Measurements from ENCODE around the gene PAGE4.

The PAGE4 gene, protein sequence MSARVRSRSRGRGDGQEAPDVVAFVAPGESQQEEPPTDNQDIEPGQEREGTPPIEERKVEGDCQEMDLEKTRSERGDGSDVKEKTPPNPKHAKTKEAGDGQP

DNA sequence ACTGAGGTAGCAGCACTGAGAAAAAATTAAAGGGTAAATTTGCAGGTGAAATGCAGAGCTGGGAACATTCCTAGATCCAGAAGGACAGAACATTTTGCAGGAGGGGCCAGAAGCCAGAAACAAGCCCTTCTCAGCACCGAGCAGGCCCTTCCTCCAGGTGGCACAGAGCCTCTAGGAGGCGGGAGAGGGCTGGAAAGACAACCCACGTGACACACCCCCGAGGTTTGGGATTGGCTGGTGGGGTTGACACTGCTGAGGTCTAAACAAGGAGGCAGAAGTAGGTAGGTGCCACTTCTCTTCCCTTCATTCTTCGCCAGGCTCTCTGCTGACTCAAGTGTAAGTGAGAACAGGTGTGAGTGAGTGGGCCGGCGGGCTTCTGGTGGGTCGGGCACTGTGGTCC is at the start of gene PAGE4:
Gene PAGE4 (plus strand): TSS at position 288 of the 400 bp plus-strand sequence. CDS start 1,126 bp downstream, outside the sequence.
- no peak for DNase-seq (ENCODE audit: low read depth in 4 of 4, low spot score in 1 of 4)

DNA sequence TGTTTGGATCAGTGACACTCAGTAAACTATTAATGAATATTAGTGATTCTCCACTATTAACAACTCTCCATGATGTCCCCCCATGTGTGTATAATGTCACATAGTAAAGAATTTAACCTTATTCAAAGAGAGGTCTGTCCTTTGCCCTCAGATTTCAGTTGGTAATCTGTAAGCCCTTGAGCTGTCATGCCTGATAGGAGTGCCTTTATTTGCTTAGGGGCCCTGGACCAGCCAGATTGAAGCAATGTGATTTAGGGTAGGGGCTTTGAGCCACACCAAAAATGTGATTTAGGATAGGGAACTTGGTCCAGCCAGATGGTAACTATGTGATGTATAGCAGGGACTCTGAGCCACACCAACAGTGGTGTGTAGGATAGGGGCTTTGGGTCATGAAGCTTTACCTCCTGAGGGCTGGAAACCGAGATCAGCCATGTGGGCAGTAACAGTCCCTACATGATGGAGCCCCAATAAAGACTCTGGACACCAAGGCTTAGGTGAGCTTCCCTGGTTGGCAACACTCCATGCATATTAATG is 44.3 kb upstream of the PAGE4 start:
- no peak for DNase-seq (ENCODE audit: low read depth in 4 of 4, low spot score in 1 of 4)

GRCh38 chrX:49792376-49792775 is 36.7 kb upstream of the PAGE4 start:
- no peak for DNase-seq (ENCODE audit: low read depth in 4 of 4, low spot score in 1 of 4)

GRCh38 chrX:49793686-49794085 is 35.4 kb upstream of the PAGE4 start:
- no peak for DNase-seq (ENCODE audit: low read depth in 4 of 4, low spot score in 1 of 4)

DNA sequence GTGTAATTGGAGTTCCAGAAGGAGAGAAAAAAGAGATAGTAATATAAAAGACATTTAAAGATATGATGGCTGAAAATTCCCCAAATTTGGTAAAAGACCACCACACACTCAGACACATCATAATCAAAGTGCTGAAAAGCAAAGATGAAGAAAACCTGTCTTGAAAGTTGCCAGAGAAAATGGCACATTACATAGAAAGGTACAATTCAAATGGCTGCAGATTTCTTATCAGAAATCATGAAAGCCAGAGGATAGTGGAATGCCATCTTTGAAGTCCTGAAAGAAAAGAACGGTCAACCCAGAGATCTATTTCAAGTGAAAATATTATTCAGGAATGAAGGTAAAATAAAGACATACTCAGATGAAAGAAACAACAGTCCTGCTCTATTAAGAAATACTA is 29.3 kb upstream of the PAGE4 start:
- no peak for DNase-seq (ENCODE audit: low read depth in 4 of 4, low spot score in 1 of 4)

DNA sequence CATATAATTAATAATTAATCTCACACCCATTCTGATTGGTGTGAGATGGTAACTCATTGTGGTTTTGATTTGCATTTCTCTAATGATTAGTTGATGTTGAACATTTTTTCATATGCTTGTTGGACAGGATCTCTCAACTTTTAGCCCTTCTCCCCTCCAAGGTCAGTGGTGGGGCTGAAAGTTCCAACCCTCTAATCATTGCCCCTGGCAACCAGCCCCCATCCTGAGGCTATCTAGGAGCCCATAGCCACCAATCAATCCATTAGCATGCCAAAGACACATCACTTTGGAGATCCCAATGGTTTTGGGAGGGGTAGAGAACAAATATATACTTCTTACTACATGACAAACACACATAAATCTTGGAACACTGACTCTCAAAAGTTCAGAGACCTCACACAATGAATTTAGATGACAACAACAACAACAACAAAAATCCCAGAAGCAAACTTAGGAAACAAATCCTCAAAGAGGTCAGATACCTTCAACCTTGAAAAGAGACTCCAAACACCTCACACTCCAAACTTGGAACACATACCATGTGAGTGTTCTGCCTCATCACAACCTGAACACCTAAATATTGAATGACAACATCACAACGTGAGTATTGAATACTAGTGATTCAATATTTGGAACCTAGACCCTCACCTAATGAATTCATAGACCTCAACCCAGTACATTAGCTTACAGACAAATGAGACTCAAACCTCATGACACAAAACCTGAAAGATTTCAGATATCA is 19.0 kb upstream of the PAGE4 start:
- no peak for DNase-seq (ENCODE audit: low read depth in 4 of 4, low spot score in 1 of 4)

- DNase-seq (ENCODE audit: low read depth in 4 of 4, low spot score in 1 of 4), result no peak
Measured at GRCh38 chrX:49812177-49812576, 16.9 kb upstream of the PAGE4 start.

DNA sequence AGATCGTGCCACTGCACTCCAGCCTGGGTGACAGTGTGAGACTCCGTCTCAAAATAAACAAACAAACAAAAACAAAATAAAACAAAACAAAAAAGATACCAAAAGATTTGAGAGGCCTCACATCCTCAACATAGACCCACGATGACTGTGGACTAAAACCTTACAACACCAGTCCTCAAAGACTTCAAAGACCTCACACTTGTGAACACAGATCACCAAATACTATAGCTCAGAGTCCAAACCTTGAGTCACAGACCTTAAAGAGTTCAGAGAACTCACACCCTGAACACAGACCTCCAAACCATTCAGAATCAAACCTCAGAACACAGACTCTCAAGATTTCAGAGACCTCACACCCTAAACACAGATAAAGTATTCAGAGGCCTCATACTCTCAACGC is 12.7 kb upstream of the PAGE4 start:
- DNase-seq (ENCODE audit: low read depth in 4 of 4, low spot score in 1 of 4), result no peak

DNA sequence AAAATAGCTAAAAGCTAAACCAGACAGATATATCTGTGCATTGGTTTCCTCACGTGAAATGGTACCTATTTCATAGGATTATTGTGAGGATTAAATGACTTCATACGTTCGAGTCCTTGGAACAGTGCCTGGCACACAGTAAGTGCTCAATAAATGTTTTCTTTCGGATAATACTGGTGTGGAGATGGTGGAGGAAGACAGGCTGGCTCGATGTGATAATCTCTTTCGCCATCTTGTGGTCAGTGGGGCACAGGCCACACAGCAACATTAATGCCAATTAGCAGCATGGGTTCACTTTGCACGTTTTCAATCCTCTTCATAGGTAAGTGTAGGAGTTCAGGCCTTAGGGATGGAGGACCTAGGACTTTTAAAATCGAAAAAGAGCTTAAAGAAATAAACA is 9.3 kb downstream of the PAGE4 start:
- DNase-seq (ENCODE audit: low read depth in 4 of 4, low spot score in 1 of 4), result no peak

DNA sequence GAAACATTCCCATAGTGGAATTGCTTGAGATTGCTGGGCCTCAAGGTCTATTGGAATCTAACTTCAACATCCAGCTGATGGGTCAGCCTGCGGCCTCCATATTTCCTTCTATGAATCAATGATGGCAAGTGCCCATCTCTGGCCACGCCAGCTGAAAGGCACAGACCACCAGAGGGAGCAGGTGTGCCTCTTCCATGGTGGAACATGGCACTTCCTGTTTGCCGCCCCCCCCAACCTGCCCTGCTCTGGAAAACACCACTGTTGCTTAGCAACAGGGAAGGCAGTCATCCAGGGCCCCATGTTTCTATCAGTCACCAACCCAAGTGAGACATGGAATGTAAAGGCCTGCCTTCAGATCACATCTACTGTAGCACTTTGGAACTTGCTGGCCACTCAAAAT is 11.6 kb downstream of the PAGE4 start:
- DNase-seq (ENCODE audit: low read depth in 4 of 4, low spot score in 1 of 4), result peak; percentile 0 to 34 (median 20)

GRCh38 chrX:49842621-49843020 is 13.5 kb downstream of the PAGE4 start:
- no peak for DNase-seq (ENCODE audit: low read depth in 4 of 4, low spot score in 1 of 4)

GRCh38 chrX:49844611-49845010 is 15.5 kb downstream of the PAGE4 start:
- DNase-seq (ENCODE audit: low read depth in 4 of 4, low spot score in 1 of 4), result no peak

DNA sequence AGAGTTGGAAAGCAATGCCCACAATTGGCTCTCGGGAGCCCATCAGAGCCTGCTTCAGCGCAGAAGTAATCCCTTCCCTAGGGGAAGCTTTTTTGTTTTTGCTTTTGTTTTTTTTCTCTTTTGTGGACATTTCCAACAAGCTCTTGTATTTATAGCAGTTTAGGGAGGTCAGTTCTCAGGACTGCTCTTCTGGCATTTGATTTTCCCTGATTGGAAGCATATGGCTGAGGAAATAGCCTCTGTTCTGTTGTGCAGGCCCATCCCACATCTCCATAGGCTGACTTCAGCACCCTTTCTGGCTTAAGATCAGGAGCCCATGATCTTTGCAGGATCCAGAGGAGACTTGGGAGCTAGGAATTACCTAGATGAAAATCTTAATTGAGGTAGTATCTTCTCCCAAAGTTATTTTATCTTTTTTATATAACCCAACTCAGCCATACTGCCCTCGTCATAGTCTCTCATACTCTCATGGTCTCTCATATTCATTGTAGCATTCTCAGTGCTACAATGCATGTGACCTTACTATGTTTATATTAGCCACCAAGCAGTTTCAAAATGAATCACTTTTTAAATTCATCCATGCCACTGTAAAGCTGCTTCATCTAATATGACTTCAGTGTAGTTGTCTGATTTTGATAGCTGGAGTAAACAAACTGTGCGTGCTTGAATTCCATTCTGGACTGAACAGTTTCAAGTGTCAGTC is 16.7 kb downstream of the PAGE4 start:
- DNase-seq (ENCODE audit: low read depth in 4 of 4, low spot score in 1 of 4), result no peak

GRCh38 chrX:49846522-49846921 is 17.4 kb downstream of the PAGE4 start:
- DNase-seq (ENCODE audit: low read depth in 4 of 4, low spot score in 1 of 4), result no peak

GRCh38 chrX:49848275-49848674 is 19.2 kb downstream of the PAGE4 start:
- no peak for DNase-seq (ENCODE audit: low read depth in 4 of 4, low spot score in 1 of 4)

- DNase-seq (ENCODE audit: low read depth in 4 of 4, low spot score in 1 of 4), result no peak
Measured at GRCh38 chrX:49850028-49850427, 20.9 kb downstream of the PAGE4 start.

DNA sequence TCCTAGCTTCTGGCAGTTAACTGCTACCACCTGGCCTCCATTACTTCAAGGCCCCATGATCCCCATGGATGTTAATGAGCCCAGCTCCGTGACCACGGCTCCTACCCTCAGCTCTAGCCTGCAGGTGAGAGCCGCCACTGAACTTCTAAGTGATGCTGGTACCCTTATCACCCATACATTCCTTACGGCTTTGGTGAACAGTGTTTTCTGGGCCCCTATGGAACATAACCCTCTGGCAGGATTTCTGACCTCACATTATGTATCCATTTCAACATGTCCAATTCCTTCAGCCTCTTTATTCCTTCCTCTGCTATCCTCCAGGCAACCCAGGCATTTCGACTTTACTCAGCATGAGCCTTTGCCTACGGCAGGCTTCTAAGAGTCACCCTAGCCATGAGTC is 24.6 kb downstream of the PAGE4 start:
- no peak for DNase-seq (ENCODE audit: low read depth in 4 of 4, low spot score in 1 of 4)

DNA sequence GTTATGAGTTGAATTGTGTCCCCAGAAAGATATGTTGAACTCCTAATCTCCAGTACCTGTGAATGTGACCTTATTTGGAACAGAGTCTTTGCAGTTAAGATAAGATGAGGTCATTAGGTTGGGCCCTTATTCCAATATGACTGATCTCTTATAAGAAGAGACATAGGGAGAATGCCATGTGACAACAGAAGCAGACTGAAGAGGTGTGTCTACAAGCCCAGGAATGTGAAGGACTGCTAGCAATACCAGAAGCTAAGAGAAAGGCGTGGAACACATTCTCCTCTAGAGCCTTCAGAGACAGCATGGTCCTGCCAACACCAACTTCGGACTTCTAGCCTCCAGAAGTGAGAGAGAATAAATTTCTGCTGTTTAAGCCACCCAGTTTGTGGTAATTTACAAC is 27.7 kb downstream of the PAGE4 start:
- DNase-seq (ENCODE audit: low read depth in 4 of 4, low spot score in 1 of 4), result no peak

DNA sequence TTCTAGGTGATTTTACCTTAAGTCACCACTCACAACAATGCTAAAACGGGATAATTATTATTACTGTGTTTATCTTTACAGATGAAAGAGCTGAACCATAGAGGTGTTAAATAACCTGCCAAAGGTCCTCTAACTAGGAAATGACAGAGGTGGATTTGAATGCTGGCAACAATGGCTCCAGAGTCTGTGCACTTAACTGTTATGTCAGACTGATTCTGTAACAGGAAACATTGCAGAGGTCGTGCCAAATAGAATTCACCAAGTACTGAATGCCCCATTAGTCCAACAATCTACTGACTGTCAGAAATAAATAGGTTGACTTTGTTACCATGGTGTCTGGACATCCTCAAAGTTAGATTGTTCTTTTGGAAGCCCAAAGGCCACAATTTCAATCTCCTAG is 29.2 kb downstream of the PAGE4 start:
- no peak for DNase-seq (ENCODE audit: low read depth in 4 of 4, low spot score in 1 of 4)

DNA sequence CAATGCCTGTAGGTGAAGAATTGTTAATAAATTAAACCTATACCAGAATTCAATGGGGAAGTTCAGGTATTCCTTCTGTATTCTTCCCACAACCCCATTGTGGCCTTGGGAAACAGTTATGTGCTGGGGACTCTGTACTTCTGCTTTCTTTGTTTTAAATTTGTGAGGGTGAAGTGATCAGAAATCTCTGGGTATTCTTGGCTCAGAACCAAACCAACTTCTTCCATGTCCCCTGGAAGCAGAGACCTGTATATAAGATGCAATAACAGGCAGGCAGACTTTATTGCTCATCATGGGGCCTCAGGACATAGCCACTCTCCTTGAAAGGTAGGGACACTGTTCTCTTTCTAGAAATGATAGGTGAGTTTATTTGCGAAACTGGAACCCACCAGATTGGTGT is 30.4 kb downstream of the PAGE4 start:
- no peak for DNase-seq (ENCODE audit: low read depth in 4 of 4, low spot score in 1 of 4)

DNA sequence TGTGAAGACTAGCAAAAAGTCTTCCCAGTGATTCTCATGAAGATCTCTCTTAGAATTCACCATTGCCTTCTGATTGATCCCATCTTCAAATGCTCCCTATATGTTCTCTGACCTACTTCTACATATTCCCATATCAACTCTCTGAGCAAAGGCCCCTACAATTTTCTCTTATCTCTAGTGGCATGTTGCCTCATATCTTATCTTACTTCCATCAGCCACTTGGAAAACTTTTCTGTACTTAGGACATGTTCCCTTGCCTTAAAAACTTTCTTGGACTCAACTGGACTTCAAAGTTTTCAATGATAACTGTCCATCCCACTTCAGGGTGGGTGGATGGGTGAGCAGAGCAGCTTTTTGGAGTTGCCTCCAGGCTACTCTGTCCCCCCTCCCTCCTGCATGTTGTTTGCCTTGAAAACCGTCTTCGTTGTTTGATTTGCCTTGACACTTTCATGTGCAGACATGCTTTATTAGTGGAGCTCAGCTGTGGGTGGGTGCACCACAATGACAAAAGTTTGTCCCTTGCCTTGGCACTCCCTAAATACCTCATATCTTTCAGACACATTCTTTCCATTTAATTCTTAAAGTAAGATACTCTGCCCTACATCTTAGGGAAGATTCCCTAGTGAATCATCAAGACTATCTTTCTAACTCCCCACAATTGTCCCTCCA is 31.9 kb downstream of the PAGE4 start:
- DNase-seq (ENCODE audit: low read depth in 4 of 4, low spot score in 1 of 4), result no peak

- DNase-seq (ENCODE audit: low read depth in 4 of 4, low spot score in 1 of 4), result no peak
Measured at GRCh38 chrX:49862093-49862492, 33.0 kb downstream of the PAGE4 start.

All from stimulated activated CD4-positive, alpha-beta T cell treated with anti-CD3 and anti-CD28 coated beads, Interleukin-1b, Interleukin-23, amount 100 ng/mL, for 24 hours (primary cell).